OCI-LY1 (cell line): ENCODE data around the gene RUSF1.

ENCODE experiments used
- EZH2 ChIP-seq: fragments of 200-600 bp; sonication (generic), shearing (Covaris generic); IDR thresholded peaks from 2 replicates; pipeline ENCODE4 v1.8.0; 2017; ENCODE audit warnings: borderline replicate concordance, mixed run types, mild to moderate bottlenecking, antibody characterized with exemption, low read length, moderate library complexity, mixed read lengths
- TF ChIP-seq, protein P1 (sequence below): fragments of 200-600 bp; sonication (generic), shearing (Covaris generic); IDR thresholded peaks from 2 replicates; pipeline ENCODE4 v1.5.1; 2017; ENCODE audit warnings: mild to moderate bottlenecking, antibody characterized with exemption, low read length, moderate library complexity, mixed read lengths

DNA sequence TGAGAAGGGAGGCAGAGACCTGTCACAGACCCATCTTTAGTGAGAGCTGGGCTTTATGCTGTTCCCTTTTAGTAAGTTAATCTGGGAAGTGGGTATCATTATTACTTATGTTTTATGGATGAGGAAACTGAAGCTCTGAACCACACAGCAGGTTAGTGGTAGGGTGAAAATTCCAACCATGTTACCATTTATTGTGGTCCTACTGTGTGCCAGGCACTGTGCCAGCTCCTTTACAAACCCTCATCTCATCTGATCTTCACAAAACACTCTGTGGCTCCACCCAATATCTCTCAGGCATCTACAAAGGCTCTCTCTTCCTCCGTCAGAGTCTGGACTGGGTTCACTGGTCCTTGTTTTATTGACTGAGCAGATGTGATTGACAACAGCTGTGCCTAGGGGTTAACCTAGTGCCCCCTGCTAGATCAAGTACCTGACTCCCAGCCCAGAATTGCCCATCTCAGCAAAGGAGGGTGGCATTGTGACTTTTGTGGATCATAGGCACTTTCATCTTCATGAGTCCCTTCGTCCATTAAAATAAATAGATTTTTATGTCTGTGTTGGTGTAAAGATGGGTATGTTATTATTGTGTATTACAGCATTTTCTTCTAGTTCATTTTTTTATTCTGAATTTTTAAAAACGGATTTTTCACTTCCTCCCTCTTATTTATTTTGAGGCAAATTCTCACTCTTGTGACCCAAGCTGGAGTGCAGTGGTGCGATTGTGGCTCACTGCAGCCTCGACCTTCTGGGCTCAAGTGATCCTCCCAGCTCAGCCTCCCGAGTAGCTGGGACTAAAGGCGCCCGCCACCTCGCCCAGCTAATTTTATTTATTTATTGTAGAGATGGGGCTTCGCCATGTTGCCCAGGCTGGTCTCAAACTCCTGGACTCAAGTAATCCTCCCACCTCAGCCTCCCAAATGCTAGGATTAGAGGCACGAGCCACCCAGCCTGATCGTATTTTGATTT, 33.1 kb downstream of the RUSF1 start:
- TF ChIP-seq, protein P1, sequence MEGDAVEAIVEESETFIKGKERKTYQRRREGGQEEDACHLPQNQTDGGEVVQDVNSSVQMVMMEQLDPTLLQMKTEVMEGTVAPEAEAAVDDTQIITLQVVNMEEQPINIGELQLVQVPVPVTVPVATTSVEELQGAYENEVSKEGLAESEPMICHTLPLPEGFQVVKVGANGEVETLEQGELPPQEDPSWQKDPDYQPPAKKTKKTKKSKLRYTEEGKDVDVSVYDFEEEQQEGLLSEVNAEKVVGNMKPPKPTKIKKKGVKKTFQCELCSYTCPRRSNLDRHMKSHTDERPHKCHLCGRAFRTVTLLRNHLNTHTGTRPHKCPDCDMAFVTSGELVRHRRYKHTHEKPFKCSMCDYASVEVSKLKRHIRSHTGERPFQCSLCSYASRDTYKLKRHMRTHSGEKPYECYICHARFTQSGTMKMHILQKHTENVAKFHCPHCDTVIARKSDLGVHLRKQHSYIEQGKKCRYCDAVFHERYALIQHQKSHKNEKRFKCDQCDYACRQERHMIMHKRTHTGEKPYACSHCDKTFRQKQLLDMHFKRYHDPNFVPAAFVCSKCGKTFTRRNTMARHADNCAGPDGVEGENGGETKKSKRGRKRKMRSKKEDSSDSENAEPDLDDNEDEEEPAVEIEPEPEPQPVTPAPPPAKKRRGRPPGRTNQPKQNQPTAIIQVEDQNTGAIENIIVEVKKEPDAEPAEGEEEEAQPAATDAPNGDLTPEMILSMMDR = no peak
- no peak for TF ChIP-seq EZH2
